CD14-positive monocyte (primary cell): ENCODE measurements around the gene METTL25B. TPM values are rescaled to one million over a fixed set of nuclear protein-coding genes. Genes with fewer than 3 reads are reported as not detected.

Source experiments
- DNase-seq, 3 donors: peaks; one replicate each; pipeline ENCODE4 v3.0.0-alpha.2; 2011 to 2022
- H2AFZ ChIP-seq: 2 replicates; pipeline ENCODE4 v1.6.0; 2012; ENCODE audit warnings: mild to moderate bottlenecking, low read depth, low read length, inconsistent platforms; ENCODE audit not compliant: insufficient read depth, poor library complexity, severe bottlenecking
- H3K27ac ChIP-seq, 2 donors: 1 replicate in 1 of 2; 2 replicates in 1 of 2; pipeline ENCODE4 v1.5.1; 2012 to 2013; ENCODE audit warnings: low read length in 2 of 2, control low read depth in 1 of 2, inconsistent platforms in 1 of 2, low read depth in 1 of 2, mild to moderate bottlenecking in 1 of 2
- H3K27me3 ChIP-seq, 2 donors: one replicate each; pipeline versions ENCODE4 v1.6.0 to v1.6.1; 2011 to 2013; ENCODE audit warnings: low read length in 2 of 2; ENCODE audit not compliant: control insufficient read depth in 2 of 2, insufficient read depth in 2 of 2
- H3K36me3 ChIP-seq, 2 donors: replicated peaks in 1 of 2; 1 replicate in 1 of 2; 2 replicates in 1 of 2; pipeline versions ENCODE4 v1.5.1 to v1.6.1; 2012 to 2013; ENCODE audit warnings: low read length in 2 of 2, control low read depth in 1 of 2, inconsistent platforms in 1 of 2, mild to moderate bottlenecking in 1 of 2; ENCODE audit not compliant: insufficient read depth in 2 of 2, control insufficient read depth in 1 of 2
- H3K4me1 ChIP-seq, 2 donors: 1 replicate in 1 of 2; 2 replicates in 1 of 2; pipeline versions ENCODE4 v1.5.1 to v1.6.1; 2012 to 2013; ENCODE audit warnings: low read length in 2 of 2, control low read depth in 1 of 2, inconsistent platforms in 1 of 2, mild to moderate bottlenecking in 1 of 2, moderate library complexity in 1 of 2; ENCODE audit not compliant: insufficient read depth in 2 of 2, control insufficient read depth in 1 of 2
- H3K4me2 ChIP-seq: replicated peaks from 2 replicates; pipeline ENCODE3; 2012; ENCODE audit warnings: low read length, moderate library complexity, mild to moderate bottlenecking; ENCODE audit not compliant: poor library complexity, severe bottlenecking; ENCODE audit errors: extremely low read depth
- H3K4me3 ChIP-seq, 3 experiments: fragments of 200-600 bp in 1 of 3; sonication (generic) in 1 of 3; replicated peaks in 1 of 3; 1 replicate in 2 of 3; 2 replicates in 1 of 3; pipeline ENCODE4 v1.5.1; 2011 to 2013; ENCODE audit warnings: low read length in 3 of 3, mild to moderate bottlenecking in 3 of 3, control low read depth in 2 of 3, low read depth in 2 of 3, inconsistent platforms in 1 of 3, moderate library complexity in 1 of 3
- H3K79me2 ChIP-seq: 2 replicates; pipeline ENCODE4 v1.6.0; 2012; ENCODE audit warnings: mild to moderate bottlenecking, control low read depth, inconsistent platforms, low read length, moderate library complexity; ENCODE audit not compliant: insufficient read depth
- H3K9ac ChIP-seq: 2 replicates; pipeline ENCODE4 v1.6.0; 2017; ENCODE audit warnings: low read length, mild to moderate bottlenecking; ENCODE audit not compliant: insufficient read depth, poor library complexity, severe bottlenecking
- H3K9me3 ChIP-seq, 2 donors: replicated peaks in 1 of 2; 1 replicate in 1 of 2; 2 replicates in 1 of 2; pipeline versions ENCODE4 v1.5.1 to v1.6.1; 2012 to 2013; ENCODE audit warnings: low read length in 2 of 2, control low read depth in 1 of 2; ENCODE audit not compliant: control insufficient read depth in 1 of 2, insufficient read depth in 1 of 2
- H4K20me1 ChIP-seq: 2 replicates; pipeline ENCODE4 v1.6.0; 2012; ENCODE audit warnings: mild to moderate bottlenecking, low read length, control low read depth, moderate library complexity; ENCODE audit not compliant: insufficient read depth
- H3K27ac Mint-ChIP-seq, 7 donors: one replicate each; pipeline ENCODE4 v1.8.0; 2020; ENCODE audit warnings: mild to moderate bottlenecking in 7 of 7, mixed read lengths in 7 of 7, moderate library complexity in 6 of 7, inconsistent platforms in 2 of 7
- H3K27me3 Mint-ChIP-seq, 3 donors: one replicate each; pipeline ENCODE4 v1.8.0; 2021 to 2022; ENCODE audit warnings: low read depth in 3 of 3, mild to moderate bottlenecking in 3 of 3, mixed read lengths in 3 of 3, moderate library complexity in 3 of 3, inconsistent platforms in 1 of 3
- H3K36me3 Mint-ChIP-seq, 2 donors: one replicate each; pipeline ENCODE4 v1.8.0; 2020; ENCODE audit warnings: mixed read lengths in 2 of 2, inconsistent platforms in 1 of 2, mild to moderate bottlenecking in 1 of 2
- H3K4me1 Mint-ChIP-seq: one replicate; pipeline ENCODE4 v1.8.0; 2020; ENCODE audit warnings: mild to moderate bottlenecking, mixed read lengths
- H3K4me3 Mint-ChIP-seq, 2 donors: one replicate each; pipeline ENCODE4 v1.8.0; 2020; ENCODE audit warnings: mild to moderate bottlenecking in 2 of 2, mixed read lengths in 2 of 2, moderate library complexity in 1 of 2
- H3K9me3 Mint-ChIP-seq, 7 donors: one replicate each; pipeline ENCODE4 v1.8.0; 2020 to 2022; ENCODE audit warnings: mixed read lengths in 7 of 7, mild to moderate bottlenecking in 6 of 7, moderate library complexity in 6 of 7, inconsistent platforms in 2 of 7
- CTCF ChIP-seq: fragments of 200-600 bp; IDR thresholded peaks from one replicate; pipeline ENCODE4 v1.8.0; 2022; ENCODE audit warnings: antibody characterized with exemption, mild to moderate bottlenecking
- WGBS: methylation state at CpG from one replicate; pipeline ENCODE4 v1.1.5; 2013; ENCODE audit warnings: missing lambda C conversion rate; ENCODE audit not compliant: insufficient coverage; 5-methylcytosine and 5-hydroxymethylcytosine counted together
- intact Hi-C, 2 donors: fragments of 100-400 bp; cut with micrococcal nuclease; formaldehyde crosslinking; loops; one replicate each; pipeline versions ENCODE4 v1.15.0 to v1.15.1; 2023
- polyA plus RNA-seq, 3 donors: library from polyadenylated mRNA; depleted of rRNA in 1 of 3; unstranded in 2 of 3; stranded (reverse) in 1 of 3; fragments of 300-500 nt in 2 of 3; fragments of >200 nt in 1 of 3; fragmentation: Illumina TruSeq in 2 of 3; gene quantifications; 1 replicate in 2 of 3; 2 replicates in 1 of 3; pipeline ENCODE4 v1.2.3, GENCODE V29; 2012 to 2021

METTL25B gene
- polyA plus RNA-seq, 3 donors = 4.6 to 49.3 (median 4.8) TPM

- peaks cover 0 to 2% (median 1%) of the 10 kb centered on the region in 3 donors for H3K27me3 Mint-ChIP-seq
- H3K79me2 ChIP-seq = peaks cover 35% of the 10 kb centered on the region
- DNase-seq = peak; percentile 98 to 99 (median 99)
- peaks cover 45 to 65% of the 10 kb centered on the region in 2 donors for H3K36me3 Mint-ChIP-seq
- peak within 1 kb of the TSS; percentile 97 for H2AFZ ChIP-seq
- H3K27ac ChIP-seq = peak within 1 kb of the TSS; percentile 72 to 83
- peak within 1 kb of the TSS; percentile 95 to 97 for H3K4me3 Mint-ChIP-seq
- WGBS = 0% methylated on average over 30 of the region's 38 CpGs
- H3K4me2 ChIP-seq = peak within 1 kb of the TSS; percentile 89
- peak within 1 kb of the TSS; percentile 89 to 97 (median 96) for H3K27ac Mint-ChIP-seq
- H3K9ac ChIP-seq = peak within 1 kb of the TSS; percentile 72
- intact Hi-C loops = loop anchor here (1.0 kb wide), 2 partner anchors 10 to 26 kb away; partner anchors contain the start of genes PRCC (in 2 of the 2) and HDGF (in 1 of the 2)
- H3K36me3 ChIP-seq = peaks cover 40 to 61% of the 10 kb centered on the region in 2 donors
- H3K9me3 ChIP-seq = no peaks in the 10 kb centered on the region
- H3K27me3 ChIP-seq = no peaks in the 10 kb centered on the region
- no peak for TF ChIP-seq CTCF
- H3K4me1 Mint-ChIP-seq = peaks cover 25% of the 10 kb centered on the region
- H3K4me1 ChIP-seq = peaks cover 21 to 31% of the 10 kb centered on the region in 2 donors
- peak within 1 kb of the TSS; percentile 44 to 93 (median 64) for H3K4me3 ChIP-seq
- peaks cover 13% of the 10 kb centered on the region for H4K20me1 ChIP-seq
- peaks cover 0 to 2% (median 0%) of the 10 kb centered on the region in 7 donors for H3K9me3 Mint-ChIP-seq
These were observed 12.6 kb downstream of the METTL25B start, which contains the start of gene MRPL24 for GRCh38 chr1:156740741-156741480. Gene MRPL24 (minus strand): TSS chr1:156741088. CDS start chr1:156738704, 2,384 bp downstream.

- WGBS = 40% methylated on average over 2 of the region's 8 CpGs
- Histone ChIP-seq H3K79me2 (peaks cover 41% of the 10 kb centered on the region), H4K20me1 (peaks cover 19% of the 10 kb centered on the region), H3K9ac (no peak overlapping the region), H3K4me2 (peak overlapping the region; percentile 89), H3K4me1 (peaks cover 27 to 37% of the 10 kb centered on the region in 2 donors), H3K36me3 (peaks cover 40 to 54% of the 10 kb centered on the region in 2 donors), H3K27ac (peak overlapping the region; percentile 72 to 83), H3K27me3 (no peaks in the 10 kb centered on the region), H3K4me3 (peak overlapping the region; percentile 11 to 93 (median 26)), H2AFZ (peak overlapping the region; percentile 85), H3K9me3 (no peaks in the 10 kb centered on the region)
- Mint-ChIP-seq H3K27me3 (peaks cover 0 to 2% (median 1%) of the 10 kb centered on the region in 3 donors), H3K4me1 (peaks cover 31% of the 10 kb centered on the region), H3K4me3 (peak overlapping the region; percentile 90 to 95), H3K36me3 (peaks cover 44 to 59% of the 10 kb centered on the region in 2 donors), H3K9me3 (peaks cover 0 to 2% (median 0%) of the 10 kb centered on the region in 7 donors), H3K27ac (peak overlapping the region; percentile 89 to 97 (median 96))
- DNase-seq = no peak
- intact Hi-C loops = loop anchor here (1.0 kb wide), 1 partner anchor 26 kb away; the partner anchor contains the start of gene PRCC (in 2 of the 2)
- TF ChIP-seq CTCF = no peak
These were observed 13.3 kb downstream of the METTL25B start for GRCh38 chr1:156741481-156741983.
